Keratinocyte (primary cell): ENCODE results near the gene INKA2. TPM values are rescaled to one million over a fixed set of nuclear protein-coding genes. Genes with fewer than 3 reads are reported as not detected.

Experiments
- DNase-seq: peaks from one replicate; pipeline ENCODE4 v3.0.0-alpha.2; 2011; ENCODE audit warnings: low read depth, missing footprints, low spot score
- FAIRE-seq: peaks from 2 replicates; lab custom pipeline; 2011; peaks lifted over from hg19 to GRCh38; lab: Jason Lieb, UNC
- H2AFZ ChIP-seq: 2 replicates; pipeline ENCODE4 v1.6.0; 2012; ENCODE audit warnings: low read length, control low read depth, inconsistent platforms; ENCODE audit not compliant: control insufficient read depth
- H3K27ac ChIP-seq: 2 replicates; pipeline ENCODE4 v1.5.1; 2011; ENCODE audit warnings: low read length; ENCODE audit not compliant: control insufficient read depth, insufficient read depth
- H3K27me3 ChIP-seq: 3 replicates; pipeline ENCODE4 v1.6.0; 2011; ENCODE audit warnings: low read length; ENCODE audit not compliant: control insufficient read depth, insufficient read depth; ENCODE audit errors: extremely low read depth
- H3K36me3 ChIP-seq, 2 experiments: 2 replicates in 1 of 2; 3 replicates in 1 of 2; pipeline ENCODE4 v1.5.1; 2011; ENCODE audit warnings: low read length in 2 of 2, mild to moderate bottlenecking in 1 of 2; ENCODE audit not compliant: control insufficient read depth in 2 of 2, insufficient read depth in 2 of 2; ENCODE audit errors: extremely low read depth in 1 of 2
- H3K4me1 ChIP-seq: 3 replicates; pipeline ENCODE4 v1.5.1; 2011; ENCODE audit warnings: low read length; ENCODE audit not compliant: control insufficient read depth, insufficient read depth; ENCODE audit errors: extremely low read depth
- H3K4me2 ChIP-seq: 3 replicates; pipeline ENCODE4 v1.6.0; 2011; ENCODE audit warnings: low read depth, low read length; ENCODE audit not compliant: control insufficient read depth, insufficient read depth; ENCODE audit errors: extremely low read depth
- H3K4me3 ChIP-seq, 3 experiments: fragments of 200-600 bp in 1 of 3; sonication (generic) in 1 of 3; 2 replicates in 2 of 3; 3 replicates in 1 of 3; pipeline ENCODE4 v1.5.1; 2011 to 2016; ENCODE audit warnings: low read length in 3 of 3, mild to moderate bottlenecking in 3 of 3, control low read depth in 2 of 3, inconsistent platforms in 1 of 3, low read depth in 1 of 3, mixed read lengths in 1 of 3, mixed run types in 1 of 3, moderate library complexity in 1 of 3; ENCODE audit not compliant: control insufficient read depth in 2 of 3, insufficient read depth in 2 of 3; ENCODE audit errors: extremely low read depth in 1 of 3
- H3K79me2 ChIP-seq: 2 replicates; pipeline ENCODE4 v1.6.0; 2012; ENCODE audit warnings: low read length; ENCODE audit not compliant: control insufficient read depth, insufficient read depth
- H3K9ac ChIP-seq: 3 replicates; pipeline ENCODE4 v1.6.0; 2011; ENCODE audit warnings: low read length; ENCODE audit not compliant: control insufficient read depth, insufficient read depth; ENCODE audit errors: extremely low read depth
- H3K9me1 ChIP-seq: 3 replicates; pipeline ENCODE4 v1.6.0; 2011; ENCODE audit warnings: low read length; ENCODE audit not compliant: control insufficient read depth, insufficient read depth; ENCODE audit errors: extremely low read depth
- H3K9me3 ChIP-seq: 2 replicates; pipeline ENCODE4 v1.5.1; 2012; ENCODE audit warnings: low read depth, low read length; ENCODE audit not compliant: control insufficient read depth
- H4K20me1 ChIP-seq: 3 replicates; pipeline ENCODE4 v1.6.0; 2011; ENCODE audit warnings: low read length; ENCODE audit not compliant: control insufficient read depth, insufficient read depth; ENCODE audit errors: extremely low read depth
- EZH2 ChIP-seq: IDR thresholded peaks from one replicate; pipeline ENCODE4 v1.6.1; 2012; ENCODE audit warnings: inconsistent platforms, mild to moderate bottlenecking, low read length, moderate library complexity
- dilution Hi-C: fragments of 300-500 bp; cut with MboI; formaldehyde crosslinking; loops from one replicate; pipeline ENCODE4 v1.7.0; 2020; ENCODE audit warnings: low sequenced_read_pairs; ENCODE audit not compliant: extremely low pct_ligation_motif_present
- polyA plus RNA-seq, 5 experiments: library from polyadenylated mRNA; depleted of rRNA in 3 of 5; stranded (reverse) in 3 of 5; stranded (forward) in 1 of 5; unstranded in 1 of 5; fragments of >200 nt; gene quantifications; 1 replicate in 1 of 5; 2 replicates in 3 of 5; 3 replicates in 1 of 5; pipeline versions ENCODE4 v1.2.1 to v1.2.3, GENCODE V29; 2011 to 2012; ENCODE audit warnings: missing spikeins in 2 of 5, low read depth in 1 of 5, low replicate concordance in 1 of 5
- TF ChIP-seq, protein P1 (sequence below), 3 experiments: IDR thresholded peaks in 1 of 3; conservative IDR thresholded peaks in 1 of 3; optimal IDR thresholded peaks in 1 of 3; 2 replicates in 2 of 3; 3 replicates in 1 of 3; pipeline versions ENCODE3 to v1.5.1; 2011; ENCODE audit warnings: low read length in 3 of 3, mild to moderate bottlenecking in 3 of 3, moderate library complexity in 2 of 3, control low read depth in 1 of 3, inconsistent platforms in 1 of 3; ENCODE audit not compliant: insufficient read depth in 2 of 3; ENCODE audit errors: extremely low read depth in 1 of 3

INKA2 gene
- polyA plus RNA-seq, 1 donor (not counting 4 experiments of a cell fraction or from before 2014, with no cell fraction given), result 2.7 TPM

DNA sequence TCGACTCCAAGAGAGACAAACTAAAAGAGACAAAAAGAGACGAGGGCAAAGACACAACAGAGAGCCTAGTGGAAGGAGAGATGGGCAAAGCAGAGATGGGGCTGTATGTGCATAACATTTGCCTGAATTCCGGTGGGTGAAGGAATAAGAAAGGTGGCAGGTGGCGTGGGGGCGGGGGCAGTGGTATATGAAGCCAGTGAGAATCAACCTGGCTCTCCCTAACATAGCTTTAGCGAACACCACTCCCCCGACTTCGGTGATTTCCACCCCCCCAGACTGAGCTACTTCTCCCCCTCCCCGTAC, 1.1 kb downstream of the INKA2 start:
- Histone ChIP-seq H3K9ac (peak overlapping the region; percentile 83), H3K27me3 (peaks cover 8% of the 10 kb centered on the region), H3K9me3 (no peaks in the 10 kb centered on the region), H3K36me3 (no peaks in the 10 kb centered on the region), H4K20me1 (no peaks in the 10 kb centered on the region), H3K4me3 (peak overlapping the region; percentile 61 to 88 (median 82)), H2AFZ (no peak overlapping the region), H3K4me2 (peak overlapping the region; percentile 94), H3K9me1 (no peaks in the 10 kb centered on the region), H3K79me2 (no peaks in the 10 kb centered on the region), H3K27ac (no peak overlapping the region), H3K4me1 (peaks cover 27% of the 10 kb centered on the region)
- dilution Hi-C loops, result no loop called here
- DNase-seq, result no peak
- TF ChIP-seq, protein P1, sequence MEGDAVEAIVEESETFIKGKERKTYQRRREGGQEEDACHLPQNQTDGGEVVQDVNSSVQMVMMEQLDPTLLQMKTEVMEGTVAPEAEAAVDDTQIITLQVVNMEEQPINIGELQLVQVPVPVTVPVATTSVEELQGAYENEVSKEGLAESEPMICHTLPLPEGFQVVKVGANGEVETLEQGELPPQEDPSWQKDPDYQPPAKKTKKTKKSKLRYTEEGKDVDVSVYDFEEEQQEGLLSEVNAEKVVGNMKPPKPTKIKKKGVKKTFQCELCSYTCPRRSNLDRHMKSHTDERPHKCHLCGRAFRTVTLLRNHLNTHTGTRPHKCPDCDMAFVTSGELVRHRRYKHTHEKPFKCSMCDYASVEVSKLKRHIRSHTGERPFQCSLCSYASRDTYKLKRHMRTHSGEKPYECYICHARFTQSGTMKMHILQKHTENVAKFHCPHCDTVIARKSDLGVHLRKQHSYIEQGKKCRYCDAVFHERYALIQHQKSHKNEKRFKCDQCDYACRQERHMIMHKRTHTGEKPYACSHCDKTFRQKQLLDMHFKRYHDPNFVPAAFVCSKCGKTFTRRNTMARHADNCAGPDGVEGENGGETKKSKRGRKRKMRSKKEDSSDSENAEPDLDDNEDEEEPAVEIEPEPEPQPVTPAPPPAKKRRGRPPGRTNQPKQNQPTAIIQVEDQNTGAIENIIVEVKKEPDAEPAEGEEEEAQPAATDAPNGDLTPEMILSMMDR (optimal IDR thresholded peaks at IDR 0.05 in 1 of 3, IDR thresholded peaks at IDR 0.05 in 1 of 3, conservative IDR thresholded peaks at IDR 0.05 in 1 of 3; ENCODE audit: extremely low read depth in 1 of 3, insufficient read depth in 2 of 3, low read length in 3 of 3), result no peak
- no peak for TF ChIP-seq EZH2
- FAIRE-seq, result no peak

- Histone ChIP-seq H3K79me2 (no peaks in the 10 kb centered on the region), H2AFZ (no peak overlapping the region), H4K20me1 (no peaks in the 10 kb centered on the region), H3K4me1 (peaks cover 27% of the 10 kb centered on the region), H3K36me3 (no peaks in the 10 kb centered on the region), H3K9me1 (no peaks in the 10 kb centered on the region), H3K4me3 (peak overlapping the region; percentile 61 to 88 (median 82)), H3K9ac (peak overlapping the region; percentile 83), H3K27ac (no peak overlapping the region), H3K4me2 (peak overlapping the region; percentile 94), H3K9me3 (no peaks in the 10 kb centered on the region), H3K27me3 (peaks cover 8% of the 10 kb centered on the region)
- no peak for TF ChIP-seq EZH2
- TF ChIP-seq, protein P1 (optimal IDR thresholded peaks at IDR 0.05 in 1 of 3, IDR thresholded peaks at IDR 0.05 in 1 of 3, conservative IDR thresholded peaks at IDR 0.05 in 1 of 3; ENCODE audit: extremely low read depth in 1 of 3, insufficient read depth in 2 of 3, low read length in 3 of 3), result no peak
- dilution Hi-C loops, result no loop called here
- no peak for DNase-seq
- no peak for FAIRE-seq
Observed at GRCh38 chr1:111737216-111738132, 1.7 kb downstream of the INKA2 start.
